ENCODE measurements around the gene COA3. TPM values are rescaled to one million over a fixed set of nuclear protein-coding genes. Genes with fewer than 3 reads are reported as not detected.

Gene COA3
- total and polyA plus RNA-seq, 4 donors: 62.3 to 294 (median 103) TPM

DNA sequence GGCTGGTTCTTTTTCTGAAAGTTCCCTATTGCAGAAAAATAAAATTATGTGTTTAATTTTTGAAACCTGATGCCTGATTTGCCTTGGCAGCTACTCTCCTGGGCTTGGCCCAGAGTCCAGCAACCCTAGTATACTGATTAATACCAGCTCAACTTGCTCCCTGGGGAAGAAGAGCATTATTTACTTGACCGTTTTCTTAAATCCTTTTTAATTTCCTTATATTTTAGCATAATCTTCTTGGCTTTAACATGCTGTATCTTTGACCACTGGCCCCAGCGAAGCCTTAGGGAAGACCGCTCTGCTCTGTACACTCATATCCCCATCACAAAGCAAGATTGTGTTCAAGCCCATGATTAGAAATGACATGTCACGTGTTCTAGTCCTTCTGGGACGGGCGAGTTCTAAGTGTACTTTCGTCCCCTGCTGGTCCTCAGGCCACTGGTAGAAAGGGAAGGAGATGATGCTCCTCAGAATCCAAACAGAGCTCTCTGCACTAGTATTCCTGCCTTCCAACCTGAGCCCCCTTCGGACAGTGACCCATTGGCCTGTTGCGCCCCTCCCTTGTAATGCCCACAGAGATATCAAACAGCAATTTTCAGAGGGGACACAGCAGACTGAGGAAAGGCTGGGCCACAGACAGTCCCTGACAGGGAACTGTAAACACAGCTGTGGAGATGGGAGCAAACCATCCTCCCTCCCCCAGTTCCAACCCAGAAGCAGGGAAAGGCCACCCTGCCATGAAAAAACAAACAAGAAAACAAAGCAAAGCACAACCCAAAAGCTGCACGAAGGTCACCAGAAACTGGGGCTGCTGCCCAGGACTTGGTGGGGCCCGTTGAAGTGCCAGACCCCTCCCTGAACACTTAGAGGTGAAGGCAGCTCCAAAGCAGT is 49.4 kb downstream of the COA3 start:
- DNase-seq (ENCODE audit: low spot score): no peak
- H3K4me1 ChIP-seq (ENCODE audit: control insufficient read depth in 4 of 4, insufficient read depth in 4 of 4, low read length in 3 of 4): peaks cover 11 to 33% (median 25%) of the 10 kb centered on the region in 4 donors
- H3K36me3 ChIP-seq (ENCODE audit: control insufficient read depth in 4 of 4, insufficient read depth in 3 of 4, low read depth in 1 of 4, low read length in 3 of 4): no peaks in the 10 kb centered on the region
- H3K4me3 ChIP-seq (ENCODE audit: low read depth in 1 of 3, low read length in 3 of 3): no peak overlapping the region
- no peak overlapping the region for H3K9ac ChIP-seq (ENCODE audit: low read depth in 1 of 2, low read length in 2 of 2)
- 53% methylated on average over 11 of the region's 11 CpGs for WGBS
- H3K9me3 ChIP-seq (ENCODE audit: control insufficient read depth in 4 of 4, low read length in 3 of 4): no peaks in the 10 kb centered on the region
- H3K27me3 ChIP-seq (ENCODE audit: control insufficient read depth in 4 of 4, insufficient read depth in 4 of 4, low read length in 3 of 4): no peaks in the 10 kb centered on the region
- peak overlapping the region in 1 of 2 donors; percentile 28 for H3K27ac ChIP-seq (ENCODE audit: low read depth in 1 of 2, low read length in 2 of 2)
- no peak for TF ChIP-seq NR2F2 (IDR thresholded peaks at IDR 0.05)
- TF ChIP-seq HNF4A (conservative IDR thresholded peaks at IDR 0.05): no peak
- TF ChIP-seq, protein P1, sequence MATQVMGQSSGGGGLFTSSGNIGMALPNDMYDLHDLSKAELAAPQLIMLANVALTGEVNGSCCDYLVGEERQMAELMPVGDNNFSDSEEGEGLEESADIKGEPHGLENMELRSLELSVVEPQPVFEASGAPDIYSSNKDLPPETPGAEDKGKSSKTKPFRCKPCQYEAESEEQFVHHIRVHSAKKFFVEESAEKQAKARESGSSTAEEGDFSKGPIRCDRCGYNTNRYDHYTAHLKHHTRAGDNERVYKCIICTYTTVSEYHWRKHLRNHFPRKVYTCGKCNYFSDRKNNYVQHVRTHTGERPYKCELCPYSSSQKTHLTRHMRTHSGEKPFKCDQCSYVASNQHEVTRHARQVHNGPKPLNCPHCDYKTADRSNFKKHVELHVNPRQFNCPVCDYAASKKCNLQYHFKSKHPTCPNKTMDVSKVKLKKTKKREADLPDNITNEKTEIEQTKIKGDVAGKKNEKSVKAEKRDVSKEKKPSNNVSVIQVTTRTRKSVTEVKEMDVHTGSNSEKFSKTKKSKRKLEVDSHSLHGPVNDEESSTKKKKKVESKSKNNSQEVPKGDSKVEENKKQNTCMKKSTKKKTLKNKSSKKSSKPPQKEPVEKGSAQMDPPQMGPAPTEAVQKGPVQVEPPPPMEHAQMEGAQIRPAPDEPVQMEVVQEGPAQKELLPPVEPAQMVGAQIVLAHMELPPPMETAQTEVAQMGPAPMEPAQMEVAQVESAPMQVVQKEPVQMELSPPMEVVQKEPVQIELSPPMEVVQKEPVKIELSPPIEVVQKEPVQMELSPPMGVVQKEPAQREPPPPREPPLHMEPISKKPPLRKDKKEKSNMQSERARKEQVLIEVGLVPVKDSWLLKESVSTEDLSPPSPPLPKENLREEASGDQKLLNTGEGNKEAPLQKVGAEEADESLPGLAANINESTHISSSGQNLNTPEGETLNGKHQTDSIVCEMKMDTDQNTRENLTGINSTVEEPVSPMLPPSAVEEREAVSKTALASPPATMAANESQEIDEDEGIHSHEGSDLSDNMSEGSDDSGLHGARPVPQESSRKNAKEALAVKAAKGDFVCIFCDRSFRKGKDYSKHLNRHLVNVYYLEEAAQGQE (IDR thresholded peaks at IDR 0.05): no peak
- no peak for TF ChIP-seq FOXA1 (IDR thresholded peaks at IDR 0.05)
- no peak for TF ChIP-seq TAF1 (conservative IDR thresholded peaks at IDR 0.05)
- TF ChIP-seq RAD21 (IDR thresholded peaks at IDR 0.05): no peak
- peak; percentile 34 for TF ChIP-seq SP1 (IDR thresholded peaks at IDR 0.05)
- TF ChIP-seq, protein P2, sequence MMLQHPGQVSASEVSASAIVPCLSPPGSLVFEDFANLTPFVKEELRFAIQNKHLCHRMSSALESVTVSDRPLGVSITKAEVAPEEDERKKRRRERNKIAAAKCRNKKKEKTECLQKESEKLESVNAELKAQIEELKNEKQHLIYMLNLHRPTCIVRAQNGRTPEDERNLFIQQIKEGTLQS (IDR thresholded peaks at IDR 0.05): no peak
- peak in 1 of 2 donors; percentile 7 for TF ChIP-seq RXRA (IDR thresholded peaks at IDR 0.05)
- TF ChIP-seq JUND (IDR thresholded peaks at IDR 0.05): no peak

DNA sequence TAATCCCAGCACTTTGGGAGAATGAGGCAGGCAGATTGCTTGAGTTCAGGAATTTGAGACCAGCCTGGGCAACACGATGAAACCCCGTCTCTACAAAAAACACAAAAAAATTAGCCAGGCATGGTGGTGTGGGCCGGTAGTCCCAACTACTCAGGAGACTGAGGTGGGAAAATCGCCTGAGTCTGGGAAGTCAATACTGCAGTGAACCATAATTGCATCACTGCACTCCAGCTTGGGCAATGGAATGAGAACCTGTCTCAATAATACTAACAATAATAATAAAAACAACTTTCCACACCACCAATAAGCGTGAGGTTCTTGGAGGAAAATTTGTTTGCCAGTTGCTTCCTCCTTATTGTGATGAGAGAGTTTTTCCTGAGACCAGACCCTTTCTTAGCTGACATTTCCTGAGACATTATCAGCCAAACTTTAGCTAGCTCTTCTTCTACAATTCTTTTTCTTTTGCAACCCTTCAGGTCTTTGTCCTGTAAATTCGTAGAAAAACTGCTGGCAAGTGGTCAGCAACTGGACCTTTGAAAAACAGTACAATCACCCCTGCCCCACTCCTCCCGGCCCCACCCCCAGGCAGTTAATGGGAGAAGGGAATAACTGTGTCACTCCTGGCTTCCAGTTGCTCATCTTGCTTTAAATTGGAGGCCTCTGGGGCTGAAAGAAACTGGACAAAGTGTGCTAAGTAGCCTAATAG is 50.1 kb downstream of the COA3 start:
- peaks cover 11 to 37% (median 32%) of the 10 kb centered on the region in 4 donors for H3K4me1 ChIP-seq (ENCODE audit: control insufficient read depth in 4 of 4, insufficient read depth in 4 of 4, low read length in 3 of 4)
- peak; percentile 26 for TF ChIP-seq SP1 (IDR thresholded peaks at IDR 0.05)
- TF ChIP-seq YY1 (IDR thresholded peaks at IDR 0.05): no peak
- no peak for TF ChIP-seq TAF1 (conservative IDR thresholded peaks at IDR 0.05)
- TF ChIP-seq, protein P2 (IDR thresholded peaks at IDR 0.05): peak; percentile 54
- peak in 1 of 2 donors; percentile 21 for TF ChIP-seq RXRA (IDR thresholded peaks at IDR 0.05)
- no peak overlapping the region for H3K9ac ChIP-seq (ENCODE audit: low read depth in 1 of 2, low read length in 2 of 2)
- DNase-seq (ENCODE audit: low spot score): no peak
- no peak overlapping the region for H3K27ac ChIP-seq (ENCODE audit: low read depth in 1 of 2, low read length in 2 of 2)
- WGBS: 46% methylated on average over 7 of the region's 7 CpGs
- H3K9me3 ChIP-seq (ENCODE audit: control insufficient read depth in 4 of 4, low read length in 3 of 4): no peaks in the 10 kb centered on the region
- H3K27me3 ChIP-seq (ENCODE audit: control insufficient read depth in 4 of 4, insufficient read depth in 4 of 4, low read length in 3 of 4): no peaks in the 10 kb centered on the region
- no peaks in the 10 kb centered on the region for H3K36me3 ChIP-seq (ENCODE audit: control insufficient read depth in 4 of 4, insufficient read depth in 3 of 4, low read depth in 1 of 4, low read length in 3 of 4)
- H3K4me3 ChIP-seq (ENCODE audit: low read depth in 1 of 3, low read length in 3 of 3): no peak overlapping the region

Small RNA genes lying within 50 kb of the gene (small RNA-seq; reads per million reads assigned to genes)
- not detected for gene HMGN2P15
- not detected for gene MIR6781

Other genes with a start within 250 kb of the COA3 start
- gene HSD17B1, start 245.8 kb downstream of the COA3 start, total RNA-seq: 1 to 10 TPM in 1 of 2 donors, under 1 TPM in 1; 0.67 to 1.0 TPM
- gene HSD17B1, start 245.8 kb downstream of the COA3 start, polyA plus RNA-seq: 1 to 10 TPM; 1.0 to 1.8 TPM
- 10 to 100 TPM; 18.2 to 33.4 TPM for gene COASY, start 236.6 kb downstream of the COA3 start, total RNA-seq
- 10 to 100 TPM; 70.0 to 78.1 TPM for gene COASY, start 236.6 kb downstream of the COA3 start, polyA plus RNA-seq
- gene MLX, start 231.6 kb downstream of the COA3 start, total RNA-seq: 10 to 100 TPM; 19.4 to 40.0 TPM
- 10 to 100 TPM; 29.2 to 35.1 TPM for gene MLX, start 231.6 kb downstream of the COA3 start, polyA plus RNA-seq
- gene PSMC3IP, start 221.0 kb downstream of the COA3 start, total RNA-seq: 1 to 10 TPM; 1.3 to 3.0 TPM
- gene PSMC3IP, start 221.0 kb downstream of the COA3 start, polyA plus RNA-seq: under 1 TPM; 0.58 to 0.88 TPM
- 10 to 100 TPM; 41.1 to 44.3 TPM for gene RETREG3, start 189.3 kb downstream of the COA3 start, total RNA-seq
- gene RETREG3, start 189.3 kb downstream of the COA3 start, polyA plus RNA-seq: 10 to 100 TPM in 1 of 2 donors, 1 to 10 TPM in 1; 9.0 to 12.1 TPM
- gene TUBG1, start 189.0 kb downstream of the COA3 start, total RNA-seq: 10 to 100 TPM; 12.5 to 51.1 TPM
- 10 to 100 TPM; 26.3 to 28.0 TPM for gene TUBG1, start 189.0 kb downstream of the COA3 start, polyA plus RNA-seq
- gene TUBG2, start 139.4 kb downstream of the COA3 start, total RNA-seq: 1 to 10 TPM; 1.4 to 5.0 TPM
- 10 to 100 TPM in 1 of 2 donors, 1 to 10 TPM in 1; 5.0 to 10.8 TPM for gene TUBG2, start 139.4 kb downstream of the COA3 start, polyA plus RNA-seq
- 1 to 10 TPM; 4.2 to 8.5 TPM for gene PLEKHH3, start 121.7 kb downstream of the COA3 start, total RNA-seq
- 10 to 100 TPM in 1 of 2 donors, 1 to 10 TPM in 1; 7.4 to 10.3 TPM for gene PLEKHH3, start 121.7 kb downstream of the COA3 start, polyA plus RNA-seq
- under 1 TPM; 0.05 to 0.42 TPM for gene CCR10, start 116.9 kb downstream of the COA3 start, total RNA-seq
- gene CCR10, start 116.9 kb downstream of the COA3 start, polyA plus RNA-seq: under 1 TPM; 0.17 to 0.44 TPM
- gene CNTNAP1, start 116.2 kb downstream of the COA3 start, total RNA-seq: under 1 TPM; 0.70 to 0.75 TPM
- gene CNTNAP1, start 116.2 kb downstream of the COA3 start, polyA plus RNA-seq: under 1 TPM; 0.08 to 0.50 TPM
- gene EZH1, start 53.7 kb downstream of the COA3 start, total RNA-seq: 10 to 100 TPM; 15.4 to 18.3 TPM
- gene EZH1, start 53.7 kb downstream of the COA3 start, polyA plus RNA-seq: 1 to 10 TPM; 4.3 to 6.3 TPM
- 1 to 10 TPM in 1 of 2 donors, under 1 TPM in 1; 0.92 to 2.9 TPM for gene RAMP2, start 37.5 kb downstream of the COA3 start, total RNA-seq
- 10 to 100 TPM in 1 of 2 donors, 1 to 10 TPM in 1; 7.3 to 17.2 TPM for gene RAMP2, start 37.5 kb downstream of the COA3 start, polyA plus RNA-seq
- 10 to 100 TPM; 40.9 to 43.0 TPM for gene VPS25, start 25.3 kb downstream of the COA3 start, total RNA-seq
- 10 to 100 TPM; 58.9 to 65.7 TPM for gene VPS25, start 25.3 kb downstream of the COA3 start, polyA plus RNA-seq
- 1 to 10 TPM in 1 of 2 donors, under 1 TPM in 1; 0.33 to 7.5 TPM for gene WNK4, start 18.1 kb downstream of the COA3 start, total RNA-seq
- gene WNK4, start 18.1 kb downstream of the COA3 start, polyA plus RNA-seq: under 1 TPM; 0.40 to 0.60 TPM
- gene CNTD1, start 157 bp upstream of the COA3 start, total RNA-seq: under 1 TPM in 1 of 2 donors, not detected in 1; 0.93 TPM
- gene CNTD1, start 157 bp upstream of the COA3 start, polyA plus RNA-seq: under 1 TPM; 0.28 to 0.89 TPM
- gene BECN1, start 25.6 kb upstream of the COA3 start, total RNA-seq: 10 to 100 TPM; 47.6 to 64.1 TPM
- gene BECN1, start 25.6 kb upstream of the COA3 start, polyA plus RNA-seq: 10 to 100 TPM; 37.7 to 44.2 TPM
- gene PSME3, start 34.7 kb upstream of the COA3 start, total RNA-seq: 10 to 100 TPM; 25.0 to 46.7 TPM
- 10 to 100 TPM; 33.0 to 55.3 TPM for gene PSME3, start 34.7 kb upstream of the COA3 start, polyA plus RNA-seq
- gene AOC2, start 45.9 kb upstream of the COA3 start, total RNA-seq: 1 to 10 TPM in 1 of 2 donors, under 1 TPM in 1; 0.33 to 2.4 TPM
- gene AOC2, start 45.9 kb upstream of the COA3 start, polyA plus RNA-seq: under 1 TPM; 0.17 to 0.50 TPM
- gene AOC3, start 52.5 kb upstream of the COA3 start, total RNA-seq: 1 to 10 TPM; 2.4 to 6.9 TPM
- 10 to 100 TPM in 1 of 2 donors, 1 to 10 TPM in 1; 2.0 to 18.2 TPM for gene AOC3, start 52.5 kb upstream of the COA3 start, polyA plus RNA-seq
- 100 to 1,000 TPM in 1 of 2 donors, 10 to 100 TPM in 1; 23.8 to 271 TPM for gene G6PC1, start 102.1 kb upstream of the COA3 start, total RNA-seq
- 100 to 1,000 TPM in 1 of 2 donors, 10 to 100 TPM in 1; 84.7 to 144 TPM for gene G6PC1, start 102.1 kb upstream of the COA3 start, polyA plus RNA-seq
- 10 to 100 TPM in 1 of 2 donors, 1 to 10 TPM in 1; 8.2 to 17.8 TPM for gene AARSD1, start 165.8 kb upstream of the COA3 start, total RNA-seq
- 10 to 100 TPM; 21.3 to 25.2 TPM for gene AARSD1, start 165.8 kb upstream of the COA3 start, polyA plus RNA-seq
- gene PTGES3L, start 181.4 kb upstream of the COA3 start, total RNA-seq: under 1 TPM; 0.08 to 0.19 TPM
- gene PTGES3L, start 181.4 kb upstream of the COA3 start, polyA plus RNA-seq: under 1 TPM in 1 of 2 donors, not detected in 1; 0.13 TPM
- 1 to 10 TPM; 5.6 to 8.1 TPM for gene RUNDC1, start 181.9 kb upstream of the COA3 start, total RNA-seq
- 1 to 10 TPM; 2.9 to 3.2 TPM for gene RUNDC1, start 181.9 kb upstream of the COA3 start, polyA plus RNA-seq
- 100 to 1,000 TPM; 188 to 422 TPM for gene RPL27, start 199.7 kb upstream of the COA3 start, total RNA-seq
- 100 to 1,000 TPM; 463 to 928 TPM for gene RPL27, start 199.7 kb upstream of the COA3 start, polyA plus RNA-seq
- gene IFI35, start 208.1 kb upstream of the COA3 start, total RNA-seq: 10 to 100 TPM; 11.9 to 20.7 TPM
- gene IFI35, start 208.1 kb upstream of the COA3 start, polyA plus RNA-seq: 10 to 100 TPM; 23.4 to 34.6 TPM
- 10 to 100 TPM; 16.3 to 18.7 TPM for gene VAT1, start 223.7 kb upstream of the COA3 start, total RNA-seq
- 10 to 100 TPM; 32.1 to 38.8 TPM for gene VAT1, start 223.7 kb upstream of the COA3 start, polyA plus RNA-seq
- gene RND2, start 226.5 kb upstream of the COA3 start, total RNA-seq: 1 to 10 TPM; 1.9 to 2.8 TPM
- gene RND2, start 226.5 kb upstream of the COA3 start, polyA plus RNA-seq: 1 to 10 TPM; 2.1 to 2.4 TPM